ENCODE measurements around the gene AKT3.

Gene AKT3

GRCh38 chr1:243508303-243508713 lies 341.7 kb downstream of the AKT3 start:
- ChIA-PET POLR2A (no interaction called here), CTCF (interaction anchor here (1.0 kb wide), 1 partner anchor 10 kb away, joined by 3 read pairs; no protein-coding TSS in a partner anchor)
- TF ChIP-seq CTCF (IDR thresholded peaks at IDR 0.05; ENCODE audit: insufficient read depth, low read length, missing control alignments): no peak
- DNase-seq (ENCODE audit: low read depth, low spot score): no peak
- H3K4me3 ChIP-seq (ENCODE audit: low read depth, low read length): no peak overlapping the region

- DNase-seq (ENCODE audit: low read depth, low spot score): no peak
- ChIA-PET CTCF (interaction anchor here (1.0 kb wide), 1 partner anchor 9 kb away, joined by 3 read pairs; no protein-coding TSS in a partner anchor), POLR2A (no interaction called here)
- TF ChIP-seq CTCF (IDR thresholded peaks at IDR 0.05; ENCODE audit: insufficient read depth, low read length, missing control alignments): no peak
- no peak overlapping the region for H3K4me3 ChIP-seq (ENCODE audit: low read depth, low read length)
Measured at GRCh38 chr1:243507672-243508302, 342.3 kb downstream of the AKT3 start.

DNA sequence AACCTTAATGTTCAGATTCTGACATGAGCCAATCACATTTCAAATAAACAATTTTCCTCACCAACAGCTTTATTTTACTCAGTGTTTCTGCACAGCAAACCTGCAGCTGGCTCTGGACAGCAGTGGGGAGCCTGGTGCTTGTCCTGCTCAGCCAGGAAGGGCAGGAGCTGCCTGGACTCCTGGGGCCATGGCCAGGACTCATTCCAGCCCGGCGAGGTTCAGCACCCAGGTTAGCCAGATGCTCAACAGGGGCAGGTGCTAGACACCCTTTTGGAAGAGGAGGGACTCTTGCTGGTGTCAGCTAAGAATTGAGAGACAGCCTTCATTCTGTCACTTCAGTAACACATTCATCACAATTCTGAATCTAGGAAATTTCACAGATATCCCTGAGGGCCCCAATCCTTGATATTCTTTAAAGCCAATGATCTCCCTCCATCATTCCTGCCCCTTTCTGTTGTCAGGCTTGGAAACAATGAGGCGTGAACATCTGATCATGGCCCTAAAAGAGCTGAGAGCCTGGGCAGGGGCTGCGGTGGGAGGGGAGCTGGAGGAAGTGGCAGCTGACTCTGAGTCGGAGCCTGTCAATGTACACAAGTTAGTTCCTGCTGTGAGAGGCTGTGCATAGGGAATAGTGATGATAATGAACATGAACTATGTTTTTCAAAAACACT lies 342.9 kb downstream of the AKT3 start:
- DNase-seq (ENCODE audit: low read depth, low spot score): no peak
- CTCF ChIA-PET: interaction anchor here (1.0 to 1.9 kb wide), 2 partner anchors 8 to 15 kb away, joined by 3 to 4 read pairs; no protein-coding TSS in a partner anchor

GRCh38 chr1:243505986-243506689 lies 343.9 kb downstream of the AKT3 start:
- no peak for TF ChIP-seq CTCF (IDR thresholded peaks at IDR 0.05; ENCODE audit: insufficient read depth, low read length, missing control alignments)
- ChIA-PET CTCF (interaction anchor here (1.0 to 1.9 kb wide), 3 partner anchors 10 to 162 kb away, joined by 3 to 5 read pairs (median 4); no protein-coding TSS in a partner anchor), POLR2A (no interaction called here)
- no peak for DNase-seq (ENCODE audit: low read depth, low spot score)
- H3K4me3 ChIP-seq (ENCODE audit: low read depth, low read length): no peak overlapping the region

More for the DNA sequence above, 342.9 kb downstream of the AKT3 start:
- POLR2A ChIA-PET: no interaction called here
- no peak for TF ChIP-seq CTCF (IDR thresholded peaks at IDR 0.05; ENCODE audit: insufficient read depth, low read length, missing control alignments)
- H3K4me3 ChIP-seq (ENCODE audit: low read depth, low read length): no peak overlapping the region

GRCh38 chr1:243503155-243503554 lies 346.9 kb downstream of the AKT3 start:
- ChIA-PET POLR2A (no interaction called here), CTCF (interaction anchor here (1.1 to 1.6 kb wide), 2 partner anchors 9 to 246 kb away, joined by 3 to 4 read pairs; no protein-coding TSS in a partner anchor)
- no peak for TF ChIP-seq CTCF (IDR thresholded peaks at IDR 0.05; ENCODE audit: insufficient read depth, low read length, missing control alignments)
- no peak for DNase-seq (ENCODE audit: low read depth, low spot score)
- H3K4me3 ChIP-seq (ENCODE audit: low read depth, low read length): no peak overlapping the region

GRCh38 chr1:243501002-243501401 lies 349.0 kb downstream of the AKT3 start:
- DNase-seq (ENCODE audit: low read depth, low spot score): no peak
- TF ChIP-seq CTCF (IDR thresholded peaks at IDR 0.05; ENCODE audit: insufficient read depth, low read length, missing control alignments): no peak
- CTCF ChIA-PET: no interaction called here
- POLR2A ChIA-PET: interaction anchor here (0.6 to 1.0 kb wide), 2 partner anchors 11 to 14 kb away, joined by 3 read pairs; no protein-coding TSS in a partner anchor
- H3K4me3 ChIP-seq (ENCODE audit: low read depth, low read length): no peak overlapping the region

All from AG04449 (cell line).